Measurements from ENCODE around the gene FMN1.
A peak's percentile ranks its signal among the peaks of the same experiment; 100 is the strongest.

The FMN1 gene

DNA sequence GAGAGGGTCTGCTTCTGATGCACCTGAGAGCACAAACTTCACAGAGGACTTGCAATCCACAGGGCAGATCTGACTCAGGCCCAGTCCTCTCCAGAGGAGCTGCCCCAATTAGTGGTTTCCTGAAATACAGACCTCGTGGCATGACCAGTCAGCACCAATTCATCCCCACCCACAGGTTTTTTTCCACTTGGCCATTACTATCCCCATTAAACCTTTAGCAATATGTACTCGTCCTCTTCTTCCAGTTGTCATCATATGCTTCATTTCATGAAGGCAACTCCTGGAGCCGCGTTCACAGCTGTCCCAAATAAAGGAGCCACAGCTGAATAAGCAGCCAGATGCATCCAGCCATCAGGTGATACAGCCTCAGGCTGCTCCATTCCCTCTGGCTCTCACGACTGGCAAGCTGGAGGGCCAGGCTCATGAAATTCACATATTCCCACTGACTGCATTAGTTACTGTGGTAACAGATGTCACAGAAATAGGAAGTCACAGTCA lies 163.1 kb downstream of the FMN1 start:
- Histone ChIP-seq H3K27ac (ENCODE audit: low read depth, low read length) (no peak overlapping the region), H3K9ac (ENCODE audit: low read length) (no peak overlapping the region), H3K36me3 (ENCODE audit: control insufficient read depth, insufficient read depth, low read length) (no peaks in the 10 kb centered on the region), H3K4me1 (ENCODE audit: control insufficient read depth, insufficient read depth, low read length) (peaks cover 3% of the 10 kb centered on the region; the same call in 1 of the 2 replicates), H3K4me3 (ENCODE audit: low read depth, low read length) (no peak overlapping the region), H3K9me3 (ENCODE audit: control insufficient read depth, insufficient read depth, low read depth, low read length) (no peaks in the 10 kb centered on the region), H3K27me3 (ENCODE audit: control insufficient read depth, insufficient read depth, low read length) (no peaks in the 10 kb centered on the region)

DNA sequence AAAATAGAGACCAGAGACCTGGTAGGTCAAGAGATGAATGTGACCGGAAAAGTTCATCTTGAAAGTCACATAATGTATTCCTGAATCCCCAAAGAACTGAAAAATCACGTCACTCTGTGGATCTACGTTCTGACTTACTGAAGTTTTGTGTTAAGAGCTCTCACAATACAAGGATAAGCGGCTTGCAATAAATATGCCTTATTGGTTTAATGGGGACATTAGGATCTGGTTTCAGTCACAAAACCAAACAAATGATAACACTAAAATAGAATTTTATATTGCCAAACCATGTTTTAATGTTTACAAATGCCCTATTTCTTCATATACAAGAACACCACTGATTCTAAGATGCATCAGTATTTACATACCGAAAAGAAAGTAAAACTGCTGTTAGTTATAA lies 164.2 kb downstream of the FMN1 start:
- H3K27me3 ChIP-seq (ENCODE audit: control insufficient read depth, insufficient read depth, low read length) = no peaks in the 10 kb centered on the region

DNA sequence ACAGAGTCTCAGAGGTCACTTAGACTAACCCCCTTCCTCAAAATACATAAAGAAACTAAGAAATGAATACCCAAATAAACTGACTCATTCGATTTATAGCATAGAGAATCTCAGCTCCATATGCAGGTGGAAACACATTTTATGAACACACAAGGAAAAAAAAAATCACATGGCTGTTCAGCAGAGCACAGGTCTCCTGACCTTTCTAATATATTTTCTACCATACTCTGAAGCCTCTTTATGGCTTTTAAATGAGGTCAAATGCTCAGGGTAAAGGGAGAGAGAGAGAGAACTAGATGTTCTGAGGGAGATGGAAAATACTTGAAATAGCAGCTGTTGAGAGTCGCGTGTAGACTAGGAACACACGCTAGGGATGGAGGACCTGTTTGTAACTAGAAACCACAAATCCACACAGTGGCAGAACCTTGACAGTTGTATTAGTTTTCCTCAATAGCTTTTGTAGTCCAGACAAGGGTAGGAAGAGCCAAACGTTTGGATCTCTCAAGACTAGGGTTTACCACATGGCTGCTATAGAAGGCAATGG lies 165.3 kb downstream of the FMN1 start:
- Histone ChIP-seq H3K9me3 (ENCODE audit: control insufficient read depth, insufficient read depth, low read depth, low read length) (no peaks in the 10 kb centered on the region), H3K36me3 (ENCODE audit: control insufficient read depth, insufficient read depth, low read length) (no peaks in the 10 kb centered on the region), H3K27ac (ENCODE audit: low read depth, low read length) (no peak overlapping the region), H3K4me1 (ENCODE audit: control insufficient read depth, insufficient read depth, low read length) (peaks cover 3% of the 10 kb centered on the region; the same call in 1 of the 2 replicates), H3K4me3 (ENCODE audit: low read depth, low read length) (no peak overlapping the region), H3K9ac (ENCODE audit: low read length) (no peak overlapping the region), H3K27me3 (ENCODE audit: control insufficient read depth, insufficient read depth, low read length) (no peaks in the 10 kb centered on the region)

More for the DNA sequence above, 164.2 kb downstream of the FMN1 start:
- Histone ChIP-seq H3K4me3 (ENCODE audit: low read depth, low read length) (no peak overlapping the region), H3K9ac (ENCODE audit: low read length) (no peak overlapping the region), H3K4me1 (ENCODE audit: control insufficient read depth, insufficient read depth, low read length) (peaks cover 3% of the 10 kb centered on the region; the same call in 1 of the 2 replicates), H3K9me3 (ENCODE audit: control insufficient read depth, insufficient read depth, low read depth, low read length) (no peaks in the 10 kb centered on the region), H3K27ac (ENCODE audit: low read depth, low read length) (no peak overlapping the region), H3K36me3 (ENCODE audit: control insufficient read depth, insufficient read depth, low read length) (no peaks in the 10 kb centered on the region)

DNA sequence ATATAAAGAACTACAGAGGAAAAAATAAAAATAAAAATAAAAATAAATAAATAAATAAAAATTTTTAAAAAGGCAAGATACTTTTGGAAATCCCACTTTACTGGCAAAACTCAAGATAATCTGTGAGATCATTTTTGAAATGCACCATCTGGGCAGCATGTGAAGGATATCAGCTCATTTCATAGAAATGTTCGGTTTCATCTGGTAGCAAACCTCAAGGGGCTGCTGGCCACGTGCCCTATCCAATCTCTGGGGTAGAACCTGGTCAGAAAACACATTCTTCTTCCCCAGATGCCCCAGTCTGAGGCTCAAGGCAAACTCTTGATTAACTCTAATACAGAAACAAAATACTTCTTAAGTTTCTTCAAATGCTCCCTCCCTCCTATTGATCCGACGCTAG lies 166.0 kb downstream of the FMN1 start:
- no peaks in the 10 kb centered on the region for H3K9me3 ChIP-seq (ENCODE audit: control insufficient read depth, insufficient read depth, low read depth, low read length)
- no peaks in the 10 kb centered on the region for H3K27me3 ChIP-seq (ENCODE audit: control insufficient read depth, insufficient read depth, low read length)
- H3K36me3 ChIP-seq (ENCODE audit: control insufficient read depth, insufficient read depth, low read length) = no peaks in the 10 kb centered on the region
- H3K4me3 ChIP-seq (ENCODE audit: low read depth, low read length) = no peak overlapping the region
- no peak overlapping the region for H3K9ac ChIP-seq (ENCODE audit: low read length)
- peaks cover 3% of the 10 kb centered on the region; the same call in 1 of the 2 replicates for H3K4me1 ChIP-seq (ENCODE audit: control insufficient read depth, insufficient read depth, low read length)
- no peak overlapping the region for H3K27ac ChIP-seq (ENCODE audit: low read depth, low read length)

DNA sequence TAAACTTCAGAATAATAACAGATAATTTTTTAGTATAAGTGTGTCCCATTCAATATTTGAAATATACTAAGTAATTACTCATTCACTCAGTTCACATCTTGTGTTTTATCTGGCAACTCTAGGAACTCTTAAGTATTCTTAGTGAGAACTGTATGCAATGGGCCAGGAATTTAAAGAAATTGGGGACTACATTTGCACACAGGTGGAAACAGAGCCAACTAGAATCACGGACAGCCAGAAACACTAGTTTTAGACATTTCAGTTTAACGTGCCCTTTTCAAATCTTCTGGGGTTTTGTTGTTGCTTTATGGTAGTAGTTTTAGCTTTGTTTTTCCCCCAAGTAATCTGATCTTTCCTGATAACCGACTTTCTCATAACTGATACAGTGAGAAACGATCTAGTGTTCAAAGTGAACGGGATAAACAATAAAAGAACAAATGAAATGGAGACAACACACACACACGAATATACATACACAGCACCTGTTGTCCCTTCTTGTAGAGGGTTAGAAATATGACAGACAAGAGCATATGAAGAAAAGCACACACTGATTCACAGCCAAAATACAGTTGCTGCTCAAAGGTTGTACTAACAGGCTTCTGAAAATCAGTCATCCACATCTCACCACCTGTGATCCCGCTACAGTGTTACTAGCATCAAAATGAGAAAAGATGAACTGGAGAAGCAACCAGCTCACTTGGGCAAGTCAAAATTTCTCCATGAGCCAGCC lies 167.0 kb downstream of the FMN1 start:
- H3K9me3 ChIP-seq (ENCODE audit: control insufficient read depth, insufficient read depth, low read depth, low read length) = no peaks in the 10 kb centered on the region
- H3K4me1 ChIP-seq (ENCODE audit: control insufficient read depth, insufficient read depth, low read length) = peaks cover 12% of the 10 kb centered on the region
- H3K27ac ChIP-seq (ENCODE audit: low read depth, low read length) = no peak overlapping the region
- no peaks in the 10 kb centered on the region for H3K36me3 ChIP-seq (ENCODE audit: control insufficient read depth, insufficient read depth, low read length)
- H3K9ac ChIP-seq (ENCODE audit: low read length) = no peak overlapping the region
- no peak overlapping the region for H3K4me3 ChIP-seq (ENCODE audit: low read depth, low read length)
- H3K27me3 ChIP-seq (ENCODE audit: control insufficient read depth, insufficient read depth, low read length) = no peaks in the 10 kb centered on the region

- Histone ChIP-seq H3K4me1 (ENCODE audit: control insufficient read depth, insufficient read depth, low read length) (peaks cover 18% of the 10 kb centered on the region), H3K9me3 (ENCODE audit: control insufficient read depth, insufficient read depth, low read depth, low read length) (no peaks in the 10 kb centered on the region), H3K36me3 (ENCODE audit: control insufficient read depth, insufficient read depth, low read length) (no peaks in the 10 kb centered on the region), H3K9ac (ENCODE audit: low read length) (no peak overlapping the region), H3K4me3 (ENCODE audit: low read depth, low read length) (no peak overlapping the region), H3K27ac (ENCODE audit: low read depth, low read length) (no peak overlapping the region), H3K27me3 (ENCODE audit: control insufficient read depth, insufficient read depth, low read length) (no peaks in the 10 kb centered on the region)
Measured at GRCh38 chr15:33026614-33027013, 167.9 kb downstream of the FMN1 start.

- Histone ChIP-seq H3K27ac (ENCODE audit: low read depth, low read length) (no peak overlapping the region; the same call in 1 of the 2 replicates), H3K4me3 (ENCODE audit: low read depth, low read length) (no peak overlapping the region), H3K9ac (ENCODE audit: low read length) (no peak overlapping the region)
Measured at GRCh38 chr15:33022629-33023028, 171.9 kb downstream of the FMN1 start.

DNA sequence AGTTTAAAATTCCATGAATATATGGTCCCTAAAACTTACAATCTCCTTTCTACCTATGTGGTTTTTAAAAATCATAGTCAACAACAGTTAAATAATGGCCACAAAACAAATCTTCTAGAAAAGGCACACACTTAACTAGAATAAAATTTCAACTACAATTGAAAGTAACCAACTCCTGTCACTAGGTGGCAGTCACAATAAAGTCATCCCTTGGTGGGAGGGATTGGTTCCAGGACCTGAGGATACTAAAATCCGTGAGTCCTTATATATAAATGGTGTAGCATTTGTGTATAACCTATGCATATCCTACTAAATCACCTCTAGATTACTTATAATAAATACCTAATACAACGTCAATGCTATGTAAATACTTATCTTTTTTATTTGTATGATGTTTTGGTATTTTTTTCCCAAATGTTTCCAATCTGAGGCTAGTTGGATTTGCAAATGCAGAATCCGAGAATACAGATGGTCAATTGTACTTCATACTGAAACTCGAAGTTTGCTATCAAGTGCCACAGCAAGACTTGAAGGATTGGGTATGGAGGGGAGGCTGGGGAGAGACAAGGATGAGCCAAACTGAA lies 172.6 kb downstream of the FMN1 start:
- Histone ChIP-seq H3K4me1 (ENCODE audit: control insufficient read depth, insufficient read depth, low read length) (peaks cover 18% of the 10 kb centered on the region), H3K9me3 (ENCODE audit: control insufficient read depth, insufficient read depth, low read depth, low read length) (no peaks in the 10 kb centered on the region), H3K36me3 (ENCODE audit: control insufficient read depth, insufficient read depth, low read length) (no peaks in the 10 kb centered on the region), H3K4me3 (ENCODE audit: low read depth, low read length) (no peak overlapping the region), H3K27ac (ENCODE audit: low read depth, low read length) (no peak overlapping the region), H3K27me3 (ENCODE audit: control insufficient read depth, insufficient read depth, low read length) (no peaks in the 10 kb centered on the region), H3K9ac (ENCODE audit: low read length) (peak overlapping the region; percentile 2)

More at GRCh38 chr15:33022629-33023028, 171.9 kb downstream of the FMN1 start:
- H3K4me1 ChIP-seq (ENCODE audit: control insufficient read depth, insufficient read depth, low read length) = peaks cover 18% of the 10 kb centered on the region
- H3K9me3 ChIP-seq (ENCODE audit: control insufficient read depth, insufficient read depth, low read depth, low read length) = no peaks in the 10 kb centered on the region
- no peaks in the 10 kb centered on the region for H3K36me3 ChIP-seq (ENCODE audit: control insufficient read depth, insufficient read depth, low read length)
- H3K27me3 ChIP-seq (ENCODE audit: control insufficient read depth, insufficient read depth, low read length) = no peaks in the 10 kb centered on the region

DNA sequence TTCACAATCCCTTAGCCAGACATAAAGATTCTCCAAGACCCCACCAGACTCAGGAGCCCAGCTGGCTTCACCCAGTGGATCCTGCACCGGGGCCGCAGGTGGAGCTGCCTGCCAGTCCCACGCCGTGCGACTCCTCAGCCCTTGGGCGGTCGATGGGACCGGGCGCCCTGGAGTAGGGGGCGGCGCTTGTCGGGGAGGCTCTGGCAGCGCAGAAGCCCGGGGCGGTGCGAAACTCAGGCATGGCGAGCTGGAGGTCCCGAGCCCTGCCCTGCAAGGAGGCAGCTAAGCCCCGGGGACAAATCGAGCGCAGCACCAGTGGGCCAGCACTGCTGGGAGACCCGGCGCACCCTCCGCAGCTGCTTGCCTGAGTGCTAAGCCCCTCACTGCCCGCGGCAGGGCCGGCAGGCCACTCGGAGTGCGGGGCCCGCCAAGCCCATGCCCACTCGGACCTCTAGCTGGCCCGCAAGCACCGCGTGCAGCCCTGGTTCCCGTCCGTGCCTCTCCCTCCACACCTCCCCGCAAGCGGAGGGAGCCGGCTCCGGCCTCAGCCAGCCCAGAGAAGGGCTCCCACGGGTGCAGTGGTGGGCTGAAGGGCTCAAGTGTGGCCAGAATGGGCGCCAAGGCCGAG lies 175.0 kb downstream of the FMN1 start:
- H3K27ac ChIP-seq (ENCODE audit: low read depth, low read length) = no peak overlapping the region
- H3K36me3 ChIP-seq (ENCODE audit: control insufficient read depth, insufficient read depth, low read length) = no peaks in the 10 kb centered on the region
- no peaks in the 10 kb centered on the region for H3K27me3 ChIP-seq (ENCODE audit: control insufficient read depth, insufficient read depth, low read length)
- H3K9me3 ChIP-seq (ENCODE audit: control insufficient read depth, insufficient read depth, low read depth, low read length) = no peaks in the 10 kb centered on the region
- peaks cover 23% of the 10 kb centered on the region for H3K4me1 ChIP-seq (ENCODE audit: control insufficient read depth, insufficient read depth, low read length)
- H3K9ac ChIP-seq (ENCODE audit: low read length) = no peak overlapping the region
- no peak overlapping the region for H3K4me3 ChIP-seq (ENCODE audit: low read depth, low read length)

DNA sequence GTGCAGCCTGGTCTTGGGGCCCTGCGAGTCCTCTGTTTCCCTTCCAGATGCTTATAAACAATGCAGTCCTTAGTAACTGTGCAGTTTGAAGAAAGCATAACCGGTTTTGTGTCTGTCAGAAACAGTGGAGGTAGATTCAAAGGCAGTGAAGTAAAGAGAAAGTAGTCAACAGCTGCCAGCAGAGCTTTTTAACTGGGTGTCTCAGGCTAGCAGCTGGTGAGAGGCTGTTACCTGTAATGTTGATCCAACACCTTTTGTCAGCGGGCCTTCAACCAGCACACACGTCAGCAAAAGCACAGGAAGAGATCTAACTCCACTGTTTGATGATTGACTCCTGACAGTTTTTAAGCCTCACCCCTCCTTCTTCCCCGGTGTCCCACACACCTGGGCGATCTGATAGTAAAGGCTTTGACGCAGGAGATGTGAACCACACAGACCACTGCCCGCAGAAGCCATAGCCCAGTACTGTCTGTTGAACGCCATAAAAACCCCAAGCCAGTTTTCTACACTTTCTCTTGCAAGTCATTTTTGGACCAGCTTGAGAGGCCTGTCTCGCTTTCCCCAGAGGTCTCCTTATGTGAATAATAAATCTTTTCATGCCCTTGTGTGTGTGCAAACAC lies 178.0 kb downstream of the FMN1 start:
- Histone ChIP-seq H3K36me3 (ENCODE audit: control insufficient read depth, insufficient read depth, low read length) (no peaks in the 10 kb centered on the region), H3K9ac (ENCODE audit: low read length) (no peak overlapping the region), H3K4me1 (ENCODE audit: control insufficient read depth, insufficient read depth, low read length) (peaks cover 7% of the 10 kb centered on the region; the same call in 1 of the 2 replicates), H3K27me3 (ENCODE audit: control insufficient read depth, insufficient read depth, low read length) (no peaks in the 10 kb centered on the region), H3K9me3 (ENCODE audit: control insufficient read depth, insufficient read depth, low read depth, low read length) (no peaks in the 10 kb centered on the region), H3K27ac (ENCODE audit: low read depth, low read length) (no peak overlapping the region), H3K4me3 (ENCODE audit: low read depth, low read length) (no peak overlapping the region)
